Gastrocnemius medialis (tissue), 4 donors: Measurements from ENCODE around the gene DCST1.

Experiments
- CTCF ChIP-seq, 5 experiments: fragments of 450-650 bp in 3 of 5; fragments of 200-600 bp in 2 of 5; sonication (generic) in 2 of 5; IDR thresholded peaks in 4 of 5; conservative IDR thresholded peaks in 1 of 5; 1 replicate in 4 of 5; 2 replicates in 1 of 5; pipeline ENCODE4 v1.5.1; 2016 to 2019; ENCODE audit warnings: antibody characterized with exemption in 5 of 5, mild to moderate bottlenecking in 3 of 5, moderate library complexity in 3 of 5
- POLR2A ChIP-seq, 2 donors: fragments of 450-650 bp; IDR thresholded peaks; one replicate each; pipeline ENCODE4 v1.6.1; 2017; ENCODE audit warnings: antibody characterized with exemption in 2 of 2, mild to moderate bottlenecking in 2 of 2, moderate library complexity in 2 of 2

DNA sequence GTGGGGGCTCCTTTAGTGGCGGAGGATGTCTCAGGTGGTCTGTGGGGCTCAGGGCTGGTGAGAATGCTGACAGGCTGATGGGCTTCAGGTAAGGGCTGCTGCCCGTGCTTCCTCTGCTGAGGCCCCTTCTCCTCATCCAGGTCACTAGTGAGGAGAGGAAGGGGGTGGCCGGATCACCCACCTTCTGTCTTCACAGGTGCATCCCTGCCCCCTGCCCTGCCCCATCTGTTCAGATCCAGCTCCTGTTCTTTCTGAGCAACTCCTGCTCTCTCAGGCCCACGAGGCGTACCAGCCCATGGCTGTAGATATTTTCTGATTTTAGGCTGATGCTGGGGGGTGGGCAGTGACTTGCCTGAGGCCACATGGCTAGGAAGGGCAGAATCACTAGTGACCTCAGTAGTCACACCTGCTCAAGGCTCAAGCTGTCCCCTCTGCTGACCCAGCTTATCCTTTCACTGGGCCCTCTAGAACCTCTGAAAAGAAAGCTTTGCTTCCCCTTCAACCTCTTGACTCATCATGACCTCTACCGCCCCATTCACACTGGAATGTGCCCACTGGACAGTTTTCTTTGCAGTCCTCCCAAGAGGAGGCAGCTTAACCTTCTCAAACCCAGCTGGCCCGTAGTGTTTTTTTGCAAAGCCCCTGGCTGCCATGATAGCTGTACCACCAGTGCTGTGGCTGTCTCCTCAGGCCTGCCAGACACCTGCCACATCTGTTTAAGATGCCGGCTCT, 14.8 kb upstream of the DCST1 start:
- TF ChIP-seq CTCF (IDR thresholded peaks at IDR 0.05 in 4 of 5, conservative IDR thresholded peaks at IDR 0.05 in 1 of 5) (no peak), POLR2A (IDR thresholded peaks at IDR 0.05) (no peak)
